Endothelial cell of umbilical vein (primary cell): Measurements from ENCODE around the gene NT5DC4. TPM values are rescaled to one million over a fixed set of nuclear protein-coding genes. Genes with fewer than 3 reads are reported as not detected.

Source experiments
- BruUV-seq: library from RNA; stranded (reverse); fragments of 400-500 nt; replicated peaks from 2 replicates; lab custom pipeline; 2021; lab: Mats Ljungman, UMichigan
- CTCF ChIA-PET: fragments of 300-600, 350-600 bp; sonication (Branson Sonifier 250); formaldehyde crosslinking; loops from one replicate; lab custom pipeline; 2021; ENCODE audit warnings: antibody characterized with exemption, inconsistent platforms; lab: Charles Lee
- POLR2A ChIA-PET: fragments of 300-600, 350-600 bp; sonication (Branson Sonifier 250); formaldehyde crosslinking; loops from one replicate; lab custom pipeline; 2021; ENCODE audit warnings: antibody characterized with exemption, inconsistent platforms; lab: Charles Lee
- DNase-seq: peaks from one replicate; pipeline ENCODE4 v3.0.0-alpha.2; 2011; ENCODE audit warnings: low read depth, low spot score
- FAIRE-seq: peaks from 2 replicates; lab custom pipeline; 2011; peaks lifted over from hg19 to GRCh38; lab: Jason Lieb, UNC
- H2AFZ ChIP-seq: 2 replicates; pipeline ENCODE4 v1.6.0; 2012; ENCODE audit warnings: low read depth, low read length, control low read depth, inconsistent platforms
- H3K27ac ChIP-seq: 2 replicates; pipeline ENCODE4 v1.5.1; 2011; ENCODE audit warnings: low read depth, mild to moderate bottlenecking, control low read depth, low read length, moderate library complexity; ENCODE audit not compliant: insufficient read depth
- H3K27me3 ChIP-seq, 2 experiments: 2 replicates each; pipeline versions ENCODE4 v1.6.0 to v1.6.1; 2011; ENCODE audit warnings: low read length in 2 of 2, mixed read lengths in 1 of 2; ENCODE audit not compliant: control insufficient read depth in 2 of 2, insufficient read depth in 2 of 2
- H3K36me3 ChIP-seq, 2 experiments: 2 replicates in 1 of 2; 3 replicates in 1 of 2; pipeline ENCODE4 v1.5.1; 2011; ENCODE audit warnings: low read length in 2 of 2, mild to moderate bottlenecking in 1 of 2, moderate library complexity in 1 of 2; ENCODE audit not compliant: control insufficient read depth in 2 of 2, insufficient read depth in 2 of 2; ENCODE audit errors: extremely low read depth in 1 of 2
- H3K4me1 ChIP-seq: 3 replicates; pipeline ENCODE4 v1.5.1; 2011; ENCODE audit warnings: mild to moderate bottlenecking, low read length; ENCODE audit not compliant: control insufficient read depth, insufficient read depth; ENCODE audit errors: extremely low read depth
- H3K4me2 ChIP-seq: 2 replicates; pipeline ENCODE4 v1.6.1; 2011; ENCODE audit warnings: low read length, control low read depth, mixed read lengths; ENCODE audit not compliant: insufficient read depth
- H3K4me3 ChIP-seq, 3 experiments: fragments of 200-600 bp in 1 of 3; sonication (generic), shearing (Covaris generic) in 1 of 3; replicated peaks in 1 of 3; 2 replicates each; pipeline ENCODE4 v1.5.1; 2011 to 2016; ENCODE audit warnings: control low read depth in 3 of 3, low read length in 3 of 3, mild to moderate bottlenecking in 2 of 3, inconsistent platforms in 1 of 3, low read depth in 1 of 3, moderate library complexity in 1 of 3; ENCODE audit not compliant: insufficient read depth in 1 of 3
- H3K79me2 ChIP-seq: 2 replicates; pipeline ENCODE4 v1.6.0; 2012; ENCODE audit warnings: low read length, inconsistent platforms; ENCODE audit not compliant: control insufficient read depth, insufficient read depth
- H3K9ac ChIP-seq: replicated peaks from 2 replicates; pipeline ENCODE3; 2011; ENCODE audit warnings: low read length, control low read depth; ENCODE audit not compliant: insufficient read depth; ENCODE audit errors: extremely low read depth
- H3K9me1 ChIP-seq: replicated peaks from 3 replicates; pipeline ENCODE4 v1.6.0; 2011; ENCODE audit warnings: mild to moderate bottlenecking, low read length; ENCODE audit not compliant: control insufficient read depth, insufficient read depth; ENCODE audit errors: extremely low read depth
- H3K9me3 ChIP-seq: replicated peaks from 2 replicates; pipeline ENCODE4 v1.5.1; 2012; ENCODE audit warnings: low read length, inconsistent platforms; ENCODE audit not compliant: control insufficient read depth, insufficient read depth
- H4K20me1 ChIP-seq: replicated peaks from 2 replicates; pipeline ENCODE3; 2011; ENCODE audit warnings: mild to moderate bottlenecking, low read length; ENCODE audit not compliant: control insufficient read depth, insufficient read depth; ENCODE audit errors: extremely low read depth
- EZH2 ChIP-seq: IDR thresholded peaks from 2 replicates; pipeline ENCODE4 v1.6.1; 2012; ENCODE audit warnings: borderline replicate concordance, low read depth, mild to moderate bottlenecking, moderate library complexity, low read length, inconsistent platforms; ENCODE audit not compliant: severe bottlenecking
- FOS ChIP-seq: IDR thresholded peaks from 2 replicates; pipeline ENCODE4 v1.6.1; 2011; ENCODE audit warnings: mild to moderate bottlenecking, low read length, moderate library complexity, borderline replicate concordance; ENCODE audit not compliant: insufficient read depth
- GATA2 ChIP-seq: IDR thresholded peaks from 2 replicates; pipeline ENCODE4 v1.7.0; 2011; ENCODE audit warnings: low read depth, mild to moderate bottlenecking, moderate library complexity, mixed read lengths, low read length; ENCODE audit not compliant: insufficient read length, insufficient read depth
- JUN ChIP-seq: IDR thresholded peaks from 2 replicates; pipeline ENCODE4 v1.6.1; 2011; ENCODE audit warnings: borderline replicate concordance, low read depth; ENCODE audit not compliant: insufficient read length, insufficient read depth
- MYC ChIP-seq: IDR thresholded peaks from one replicate; pipeline ENCODE4 v1.6.1; 2011; ENCODE audit warnings: mild to moderate bottlenecking, low read depth, low read length
- POLR2A ChIP-seq: IDR thresholded peaks from 2 replicates; pipeline ENCODE4 v1.6.1; 2012; ENCODE audit warnings: low read depth, mild to moderate bottlenecking, control low read depth, low read length
- POLR2AphosphoS5 ChIP-seq: IDR thresholded peaks from 2 replicates; pipeline ENCODE4 v1.6.1; 2012; ENCODE audit warnings: low read depth, mild to moderate bottlenecking, control low read depth, low read length, moderate library complexity; ENCODE audit not compliant: insufficient read depth
- dilution Hi-C: fragments of 300-500 bp; cut with MboI; formaldehyde crosslinking; loops from one replicate; pipeline ENCODE4 v1.15.0; 2019; ENCODE audit warnings: low sequenced_read_pairs; ENCODE audit not compliant: extremely low pct_ligation_motif_present
- intact Hi-C: fragments of 100-400 bp; cut with micrococcal nuclease; formaldehyde crosslinking; loops from one replicate; pipeline ENCODE4 v1.10.0; 2022
- polyA plus RNA-seq, 4 experiments: library from polyadenylated mRNA; depleted of rRNA in 3 of 4; stranded (reverse) in 3 of 4; unstranded in 1 of 4; fragments of >200 nt; gene quantifications; 2 replicates each; pipeline versions ENCODE4 v1.2.1 to v1.2.3, GENCODE V29; 2011 to 2012; ENCODE audit warnings: missing spikeins in 1 of 4
- total RNA-seq: library from RNA; stranded (reverse); gene quantifications from 2 replicates; pipeline ENCODE4 v1.2.3, GENCODE V29; 2021
- TF ChIP-seq, protein P1 (sequence below): IDR thresholded peaks from 2 replicates; pipeline ENCODE4 v1.6.1; 2011; ENCODE audit not compliant: insufficient read depth, insufficient read length
- TF ChIP-seq, protein P2 (sequence below), 2 donors: IDR thresholded peaks; 1 replicate in 1 of 2; 2 replicates in 1 of 2; pipeline ENCODE4 v1.5.1; 2011; ENCODE audit warnings: low read length in 2 of 2, mild to moderate bottlenecking in 2 of 2, moderate library complexity in 2 of 2, control low read depth in 1 of 2, inconsistent platforms in 1 of 2, low read depth in 1 of 2; ENCODE audit not compliant: insufficient read depth in 1 of 2; ENCODE audit errors: extremely low read depth in 1 of 2

NT5DC4 gene
- total and polyA plus RNA-seq, 2 donors (not counting 3 experiments of a cell fraction or from before 2014, with no cell fraction given), result not detected

GRCh38 chr2:112762276-112762675 is 41.5 kb downstream of the NT5DC4 start:
- DNase-seq, result no peak
- no peak overlapping the region for H3K27ac ChIP-seq
- no peaks in the 10 kb centered on the region for H4K20me1 ChIP-seq
- H3K79me2 ChIP-seq, result peaks cover 47% of the 10 kb centered on the region
- no peak overlapping the region for H3K4me3 ChIP-seq
- H3K9me3 ChIP-seq, result no peaks in the 10 kb centered on the region
- dilution Hi-C loops, result loop anchor here (25.0 kb wide), 1 partner anchor 175 kb away; no protein-coding TSS in a partner anchor
- peak overlapping the region; percentile 3 for H2AFZ ChIP-seq
- no peak for FAIRE-seq
- no peaks in the 10 kb centered on the region for H3K9me1 ChIP-seq
- no TSS peak for BruUV-seq
- intact Hi-C loops, result loop anchor here (5.0 kb wide), 1 partner anchor 70 kb away; no protein-coding TSS in a partner anchor
- peaks cover 21% of the 10 kb centered on the region for H3K4me1 ChIP-seq
- no peak overlapping the region for H3K9ac ChIP-seq
- no peaks in the 10 kb centered on the region for H3K27me3 ChIP-seq
- ChIA-PET CTCF (interaction anchor here (1.0 to 6.2 kb wide), 5 partner anchors 12 to 179 kb away, joined by 3 to 44 read pairs (median 19); no protein-coding TSS in a partner anchor), POLR2A (interaction anchor here (0.7 kb wide), 1 partner anchor 50 kb away, joined by 4 read pairs; no protein-coding TSS in a partner anchor)
- H3K36me3 ChIP-seq, result peaks cover 0 to 18% of the 10 kb centered on the region in 2 experiments
- TF ChIP-seq FOS (no peak), EZH2 (no peak), JUN (no peak), POLR2A (no peak), POLR2AphosphoS5 (no peak), MYC (no peak), GATA2 (no peak)
- TF ChIP-seq, protein P1, sequence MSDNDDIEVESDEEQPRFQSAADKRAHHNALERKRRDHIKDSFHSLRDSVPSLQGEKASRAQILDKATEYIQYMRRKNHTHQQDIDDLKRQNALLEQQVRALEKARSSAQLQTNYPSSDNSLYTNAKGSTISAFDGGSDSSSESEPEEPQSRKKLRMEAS, result no peak
- TF ChIP-seq, protein P2, sequence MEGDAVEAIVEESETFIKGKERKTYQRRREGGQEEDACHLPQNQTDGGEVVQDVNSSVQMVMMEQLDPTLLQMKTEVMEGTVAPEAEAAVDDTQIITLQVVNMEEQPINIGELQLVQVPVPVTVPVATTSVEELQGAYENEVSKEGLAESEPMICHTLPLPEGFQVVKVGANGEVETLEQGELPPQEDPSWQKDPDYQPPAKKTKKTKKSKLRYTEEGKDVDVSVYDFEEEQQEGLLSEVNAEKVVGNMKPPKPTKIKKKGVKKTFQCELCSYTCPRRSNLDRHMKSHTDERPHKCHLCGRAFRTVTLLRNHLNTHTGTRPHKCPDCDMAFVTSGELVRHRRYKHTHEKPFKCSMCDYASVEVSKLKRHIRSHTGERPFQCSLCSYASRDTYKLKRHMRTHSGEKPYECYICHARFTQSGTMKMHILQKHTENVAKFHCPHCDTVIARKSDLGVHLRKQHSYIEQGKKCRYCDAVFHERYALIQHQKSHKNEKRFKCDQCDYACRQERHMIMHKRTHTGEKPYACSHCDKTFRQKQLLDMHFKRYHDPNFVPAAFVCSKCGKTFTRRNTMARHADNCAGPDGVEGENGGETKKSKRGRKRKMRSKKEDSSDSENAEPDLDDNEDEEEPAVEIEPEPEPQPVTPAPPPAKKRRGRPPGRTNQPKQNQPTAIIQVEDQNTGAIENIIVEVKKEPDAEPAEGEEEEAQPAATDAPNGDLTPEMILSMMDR (IDR thresholded peaks at IDR 0.05; ENCODE audit: extremely low read depth in 1 of 2, insufficient read depth in 1 of 2, low read depth in 1 of 2, low read length in 2 of 2), result no peak
- H3K4me2 ChIP-seq, result peak overlapping the region; percentile 9
